ENCODE results near the gene TRPM7. TPM values are rescaled to one million over a fixed set of nuclear protein-coding genes. Genes with fewer than 3 reads are reported as not detected.

TRPM7 gene
- total RNA-seq, 3 donors from 2014 or later (not counting 1 experiment from before 2014, with no cell fraction given): 41.8 to 54.4 (median 50.9) TPM

DNA sequence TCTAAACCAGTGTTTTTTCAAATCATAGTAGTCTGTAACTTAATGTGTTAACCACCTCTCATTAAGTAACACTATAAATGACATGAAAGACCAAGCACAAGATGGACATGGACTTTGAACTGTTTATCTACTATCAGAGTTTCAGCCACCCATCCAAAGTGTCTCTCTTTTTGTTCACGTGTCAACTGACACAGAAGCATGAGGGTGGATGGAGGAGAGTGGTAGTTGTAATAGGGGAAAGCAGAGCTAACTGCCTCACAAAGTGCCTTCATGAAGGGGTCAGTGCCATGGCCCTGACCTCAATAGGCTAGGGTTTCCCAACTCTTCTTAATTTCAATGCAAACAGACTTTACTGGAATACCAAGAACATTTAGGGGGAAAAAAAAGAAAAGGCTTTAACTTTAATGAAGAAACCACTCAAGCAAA is 32.1 kb upstream of the TRPM7 start:
- Histone ChIP-seq H3K27me3 (ENCODE audit: control insufficient read depth, insufficient read depth, low read length) (no peaks in the 10 kb centered on the region), H3K4me3 (ENCODE audit: low read length) (no peak overlapping the region), H3K9me3 (ENCODE audit: control insufficient read depth, insufficient read depth, low read length) (no peaks in the 10 kb centered on the region), H3K4me1 (ENCODE audit: control insufficient read depth, insufficient read depth, low read length) (no peaks in the 10 kb centered on the region), H3K27ac (ENCODE audit: low read length) (no peak overlapping the region), H3K36me3 (ENCODE audit: control insufficient read depth, insufficient read depth, low read length) (peaks cover 45% of the 10 kb centered on the region)
- Mint-ChIP-seq H3K4me1 (no peaks in the 10 kb centered on the region), H3K36me3 (peaks cover 6% of the 10 kb centered on the region), H3K4me3 (no peak overlapping the region), H3K27me3 (ENCODE audit: low read depth in 2 of 2) (no peaks in the 10 kb centered on the region), H3K9me3 (no peaks in the 10 kb centered on the region), H3K27ac (no peak overlapping the region)
- WGBS (ENCODE audit: insufficient coverage): no CpG with 5 or more reads among the region's 1 CpG
- TF ChIP-seq, protein P1, sequence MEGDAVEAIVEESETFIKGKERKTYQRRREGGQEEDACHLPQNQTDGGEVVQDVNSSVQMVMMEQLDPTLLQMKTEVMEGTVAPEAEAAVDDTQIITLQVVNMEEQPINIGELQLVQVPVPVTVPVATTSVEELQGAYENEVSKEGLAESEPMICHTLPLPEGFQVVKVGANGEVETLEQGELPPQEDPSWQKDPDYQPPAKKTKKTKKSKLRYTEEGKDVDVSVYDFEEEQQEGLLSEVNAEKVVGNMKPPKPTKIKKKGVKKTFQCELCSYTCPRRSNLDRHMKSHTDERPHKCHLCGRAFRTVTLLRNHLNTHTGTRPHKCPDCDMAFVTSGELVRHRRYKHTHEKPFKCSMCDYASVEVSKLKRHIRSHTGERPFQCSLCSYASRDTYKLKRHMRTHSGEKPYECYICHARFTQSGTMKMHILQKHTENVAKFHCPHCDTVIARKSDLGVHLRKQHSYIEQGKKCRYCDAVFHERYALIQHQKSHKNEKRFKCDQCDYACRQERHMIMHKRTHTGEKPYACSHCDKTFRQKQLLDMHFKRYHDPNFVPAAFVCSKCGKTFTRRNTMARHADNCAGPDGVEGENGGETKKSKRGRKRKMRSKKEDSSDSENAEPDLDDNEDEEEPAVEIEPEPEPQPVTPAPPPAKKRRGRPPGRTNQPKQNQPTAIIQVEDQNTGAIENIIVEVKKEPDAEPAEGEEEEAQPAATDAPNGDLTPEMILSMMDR (IDR thresholded peaks at IDR 0.05): no peak
- DNase-seq (no peak), ATAC-seq (no peak)
- intact Hi-C loops (cut with micrococcal nuclease): no loop called here

DNA sequence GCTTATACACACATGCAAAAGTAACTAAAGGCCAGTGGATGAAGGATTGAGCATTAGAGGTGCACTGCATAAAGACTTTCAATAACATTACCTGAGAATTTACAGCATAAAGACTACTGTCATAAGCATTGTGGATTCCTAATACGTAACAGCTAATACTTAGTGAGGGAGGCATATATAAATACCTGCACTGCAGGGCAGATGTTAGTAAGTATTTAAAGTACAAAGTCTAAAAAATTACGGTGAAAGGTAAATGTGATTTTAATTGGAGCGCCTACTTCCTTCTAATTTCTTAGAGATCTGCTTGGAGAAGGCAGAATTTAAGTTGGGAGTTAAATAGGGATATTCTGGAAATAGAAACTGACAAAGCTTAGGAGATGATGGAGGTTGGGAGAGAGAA is 25.4 kb upstream of the TRPM7 start:
- H3K27me3 Mint-ChIP-seq (ENCODE audit: low read depth in 2 of 2): no peaks in the 10 kb centered on the region
- no peak overlapping the region for H3K27ac ChIP-seq (ENCODE audit: low read length)
- TF ChIP-seq, protein P1 (IDR thresholded peaks at IDR 0.05): no peak
- DNase-seq: no peak
- H3K27me3 ChIP-seq (ENCODE audit: control insufficient read depth, insufficient read depth, low read length): no peaks in the 10 kb centered on the region
- no peak overlapping the region for H3K4me3 Mint-ChIP-seq
- ATAC-seq: no peak
- no peaks in the 10 kb centered on the region for H3K4me1 ChIP-seq (ENCODE audit: control insufficient read depth, insufficient read depth, low read length)
- H3K36me3 ChIP-seq (ENCODE audit: control insufficient read depth, insufficient read depth, low read length): peaks cover 22% of the 10 kb centered on the region
- H3K9me3 ChIP-seq (ENCODE audit: control insufficient read depth, insufficient read depth, low read length): no peaks in the 10 kb centered on the region
- intact Hi-C loops (cut with micrococcal nuclease): no loop called here
- no peaks in the 10 kb centered on the region for H3K36me3 Mint-ChIP-seq
- peak overlapping the region; percentile 8 to 22 for H3K27ac Mint-ChIP-seq
- no peaks in the 10 kb centered on the region for H3K9me3 Mint-ChIP-seq
- no peak overlapping the region for H3K4me3 ChIP-seq (ENCODE audit: low read length)
- H3K4me1 Mint-ChIP-seq: no peaks in the 10 kb centered on the region
- WGBS (ENCODE audit: insufficient coverage): 98% methylated on average over 3 of the region's 3 CpGs

DNA sequence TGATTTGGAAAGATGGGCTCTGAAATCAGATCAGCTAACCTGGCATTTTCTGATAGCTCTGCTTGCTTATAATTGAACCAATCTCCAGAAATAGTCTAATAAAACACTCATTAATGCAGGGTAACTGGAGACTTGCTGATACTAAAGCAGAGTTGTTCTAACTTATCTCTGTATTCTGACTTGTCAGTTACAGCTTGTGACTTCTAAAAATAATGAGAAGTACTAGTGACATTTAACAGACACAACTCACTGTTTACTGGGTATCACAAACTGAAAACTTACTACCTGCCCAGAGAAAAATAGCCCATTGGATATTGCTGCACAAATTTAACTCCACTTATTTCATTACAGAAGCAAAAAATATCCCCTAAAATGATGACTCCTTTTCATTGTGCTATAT is 24.0 kb upstream of the TRPM7 start:
- no peaks in the 10 kb centered on the region for H3K27me3 ChIP-seq (ENCODE audit: control insufficient read depth, insufficient read depth, low read length)
- no peak overlapping the region for H3K27ac ChIP-seq (ENCODE audit: low read length)
- DNase-seq: no peak
- TF ChIP-seq, protein P1 (IDR thresholded peaks at IDR 0.05): no peak
- no peak overlapping the region for H3K4me3 ChIP-seq (ENCODE audit: low read length)
- no peaks in the 10 kb centered on the region for H3K27me3 Mint-ChIP-seq (ENCODE audit: low read depth in 2 of 2)
- H3K4me3 Mint-ChIP-seq: no peak overlapping the region
- no peak for ATAC-seq
- intact Hi-C loops (cut with micrococcal nuclease): no loop called here
- H3K36me3 ChIP-seq (ENCODE audit: control insufficient read depth, insufficient read depth, low read length): peaks cover 27% of the 10 kb centered on the region
- no peaks in the 10 kb centered on the region for H3K4me1 Mint-ChIP-seq
- peak overlapping the region; percentile 50 to 63 for H3K27ac Mint-ChIP-seq
- no peaks in the 10 kb centered on the region for H3K36me3 Mint-ChIP-seq
- no peaks in the 10 kb centered on the region for H3K4me1 ChIP-seq (ENCODE audit: control insufficient read depth, insufficient read depth, low read length)
- H3K9me3 ChIP-seq (ENCODE audit: control insufficient read depth, insufficient read depth, low read length): no peaks in the 10 kb centered on the region
- H3K9me3 Mint-ChIP-seq: no peaks in the 10 kb centered on the region

DNA sequence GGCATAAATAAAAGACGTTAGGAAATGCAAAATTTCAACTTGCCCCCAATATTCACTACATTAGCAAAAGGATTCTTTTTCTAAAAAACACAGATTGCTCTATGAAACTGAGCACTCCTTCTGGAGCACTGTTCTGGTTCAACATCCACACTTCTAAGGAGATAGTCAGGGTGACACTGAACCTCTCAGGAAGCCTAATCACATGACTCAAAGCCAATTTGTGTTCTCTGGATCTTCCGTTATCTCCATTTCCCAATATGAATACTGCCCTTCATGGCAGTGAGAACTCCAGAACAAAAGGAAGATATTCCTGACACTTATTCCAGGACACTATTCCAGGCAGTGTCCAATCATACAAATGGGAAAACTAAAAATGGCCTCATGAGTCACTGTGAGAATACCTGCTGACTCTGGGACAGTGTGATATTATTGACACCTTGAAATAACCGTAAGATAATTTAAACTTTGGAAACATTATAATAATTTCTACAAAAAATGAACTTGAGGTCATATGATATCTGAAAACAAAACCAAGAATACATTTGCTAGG is 21.4 kb upstream of the TRPM7 start:
- Histone ChIP-seq H3K27me3 (ENCODE audit: control insufficient read depth, insufficient read depth, low read length) (no peaks in the 10 kb centered on the region), H3K36me3 (ENCODE audit: control insufficient read depth, insufficient read depth, low read length) (peaks cover 24% of the 10 kb centered on the region), H3K4me1 (ENCODE audit: control insufficient read depth, insufficient read depth, low read length) (no peaks in the 10 kb centered on the region), H3K27ac (ENCODE audit: low read length) (no peak overlapping the region), H3K4me3 (ENCODE audit: low read length) (no peak overlapping the region), H3K9me3 (ENCODE audit: control insufficient read depth, insufficient read depth, low read length) (no peaks in the 10 kb centered on the region)
- no peaks in the 10 kb centered on the region for H3K4me1 Mint-ChIP-seq
- no peaks in the 10 kb centered on the region for H3K9me3 Mint-ChIP-seq
- no peak for DNase-seq
- H3K36me3 Mint-ChIP-seq: no peaks in the 10 kb centered on the region
- TF ChIP-seq, protein P1 (IDR thresholded peaks at IDR 0.05): no peak
- peak overlapping the region in 1 of 2 donors; percentile 14 for H3K27ac Mint-ChIP-seq
- H3K4me3 Mint-ChIP-seq: no peak overlapping the region
- H3K27me3 Mint-ChIP-seq (ENCODE audit: low read depth in 2 of 2): no peaks in the 10 kb centered on the region
- no peak for ATAC-seq
- 96% methylated on average over 3 of the region's 3 CpGs for WGBS (ENCODE audit: insufficient coverage)
- intact Hi-C loops (cut with micrococcal nuclease): no loop called here
